HepG2 (cell line): ENCODE data around the gene SAMD4A. TPM values are rescaled to one million over a fixed set of nuclear protein-coding genes. Genes with fewer than 3 reads are reported as not detected.

Source experiments
- ATAC-seq: fragments of 200-7000 bp; cut with Tn5 transposase; 3 replicates; pipeline ENCODE4 v1.9.1; 2020; ENCODE audit warnings: mild to moderate bottlenecking, moderate library complexity
- BruUV-seq: library from RNA; stranded (reverse); fragments of 400-500 nt; replicated peaks from 2 replicates; lab custom pipeline; 2021; lab: Mats Ljungman, UMichigan
- CTCF ChIA-PET: fragments of 300-600 bp; formaldehyde crosslinking; extraction: SDS; loops from one replicate; lab custom pipeline; 2021; ENCODE audit warnings: low total read pairs, inconsistent platforms, low intra/inter-chr PET ratio; lab: Yijun Ruan, JAX
- POLR2A ChIA-PET: fragments of 350-600 bp; sonication (Branson Sonifier 250); formaldehyde crosslinking; loops from one replicate; lab custom pipeline; 2020; ENCODE audit warnings: antibody characterized with exemption, inconsistent platforms; lab: Yijun Ruan, JAX
- DNase-seq: peaks from one replicate; pipeline ENCODE4 v3.0.0-alpha.2; 2015; ENCODE audit warnings: low spot score
- FAIRE-seq: peaks from 3 replicates; lab custom pipeline; 2011; peaks lifted over from hg19 to GRCh38; lab: Jason Lieb, UNC
- H2AFZ ChIP-seq: one replicate; pipeline ENCODE4 v1.6.1; 2011; ENCODE audit warnings: low read length, inconsistent platforms
- H3K27ac ChIP-seq: fragments of 300-600 bp; 3 replicates; pipeline ENCODE4 v1.8.0; 2011; ENCODE audit warnings: mixed run types, mild to moderate bottlenecking, mixed read lengths, low read length, inconsistent platforms; ENCODE audit not compliant: insufficient read depth; ENCODE audit errors: extremely low read length
- H3K27me3 ChIP-seq, 2 experiments: fragments of 200-600 bp in 1 of 2; 2 replicates in 1 of 2; 3 replicates in 1 of 2; pipeline versions ENCODE4 v1.6.0 to v1.8.0; 2011; ENCODE audit warnings: low read length in 2 of 2, mild to moderate bottlenecking in 2 of 2, moderate library complexity in 2 of 2, inconsistent platforms in 1 of 2; ENCODE audit not compliant: insufficient read depth in 2 of 2, control insufficient read depth in 1 of 2
- H3K36me3 ChIP-seq, 2 experiments: fragments of 200-600 bp in 1 of 2; replicated peaks in 1 of 2; 2 replicates in 1 of 2; 3 replicates in 1 of 2; pipeline versions ENCODE4 v1.5.1 to v1.8.0; 2011; ENCODE audit warnings: low read length in 2 of 2, inconsistent platforms in 1 of 2; ENCODE audit not compliant: insufficient read depth in 2 of 2, control insufficient read depth in 1 of 2
- H3K4me1 ChIP-seq: 2 replicates; pipeline ENCODE4 v1.5.1; 2012; ENCODE audit warnings: low read length, inconsistent platforms; ENCODE audit not compliant: insufficient read depth
- H3K4me2 ChIP-seq: 2 replicates; pipeline ENCODE4 v1.6.0; 2011; ENCODE audit warnings: low read depth, low read length, inconsistent platforms
- H3K4me3 ChIP-seq, 3 experiments: fragments of 200-600 bp in 1 of 3; sonication (generic), shearing (Covaris generic) in 1 of 3; replicated peaks in 1 of 3; 2 replicates each; pipeline ENCODE4 v1.5.1; 2011 to 2016; ENCODE audit warnings: low read length in 3 of 3, inconsistent platforms in 2 of 3, low read depth in 2 of 3, mild to moderate bottlenecking in 2 of 3, control low read depth in 1 of 3, mixed read lengths in 1 of 3; ENCODE audit not compliant: insufficient read depth in 1 of 3
- H3K79me2 ChIP-seq: one replicate; pipeline ENCODE4 v1.6.1; 2011; ENCODE audit warnings: low read length, inconsistent platforms; ENCODE audit not compliant: insufficient read depth
- H3K9ac ChIP-seq: 2 replicates; pipeline ENCODE4 v1.6.0; 2011; ENCODE audit warnings: mild to moderate bottlenecking, low read depth, low read length, inconsistent platforms; ENCODE audit not compliant: insufficient read depth
- H3K9me3 ChIP-seq: 2 replicates; pipeline ENCODE4 v1.5.1; 2012; ENCODE audit warnings: mild to moderate bottlenecking, low read length
- H4K20me1 ChIP-seq: 2 replicates; pipeline ENCODE4 v1.6.0; 2011; ENCODE audit warnings: inconsistent platforms, mild to moderate bottlenecking, low read length, moderate library complexity; ENCODE audit not compliant: insufficient read depth
- HMGA1 ChIP-seq: sonication (generic); formaldehyde crosslinking; conservative IDR thresholded peaks from 2 replicates; pipeline ENCODE4 v1.4.0; 2020; ENCODE audit warnings: missing genetic modification reagents
- NR2C2 ChIP-seq: sonication (generic); formaldehyde crosslinking; IDR thresholded peaks from 2 replicates; pipeline ENCODE4 v1.4.0; 2020; ENCODE audit warnings: missing genetic modification reagents, mild to moderate bottlenecking, moderate library complexity, borderline replicate concordance
- PCBP2 ChIP-seq: fragments of 200-400 bp; formaldehyde crosslinking; optimal IDR thresholded peaks from 2 replicates; pipeline ENCODE3; 2018; ENCODE audit warnings: low read length, low read depth; ENCODE audit not compliant: poor library complexity, severe bottlenecking
- RXRB ChIP-seq: IDR thresholded peaks from 2 replicates; pipeline ENCODE4 v1.6.1; 2016; ENCODE audit warnings: borderline replicate concordance, missing genetic modification reagents, missing compliant biosample characterization
- ZBTB33 ChIP-seq: sonication (generic); formaldehyde crosslinking; IDR thresholded peaks from 2 replicates; pipeline ENCODE4 v1.4.0; 2020; ENCODE audit warnings: missing genetic modification reagents
- WGBS: methylation state at CpG from one replicate; pipeline ENCODE4 v1.1.6; 2017; ENCODE audit warnings: low lambda C conversion rate; 5-methylcytosine and 5-hydroxymethylcytosine counted together
- in situ Hi-C: cut with HindIII; loops from 2 replicates; pipeline ENCODE4 v1.10.0; 2017; ENCODE audit warnings: low pct_unique_long_range_greater_than_20kb; ENCODE audit not compliant: extremely low pct_ligation_motif_present
- intact Hi-C: fragments of 100-400 bp; cut with micrococcal nuclease; formaldehyde crosslinking; loops from one replicate; pipeline ENCODE4 v1.10.0; 2022; ENCODE audit not compliant: unreplicated experiment
- polyA plus RNA-seq, 8 experiments: library from polyadenylated mRNA; depleted of rRNA in 3 of 8; stranded (reverse) in 7 of 8; unstranded in 1 of 8; fragments of >200 nt; fragmentation: Illumina TruSeq in 4 of 8; extraction: Trizol in 4 of 8; gene quantifications; 2 replicates each; pipeline versions ENCODE4 v1.2.1 to v1.2.3, GENCODE V29; 2011 to 2016; ENCODE audit warnings: low read depth in 4 of 8, missing spikeins in 1 of 8, mixed read lengths in 1 of 8; ENCODE audit not compliant: insufficient read depth in 1 of 8
- total RNA-seq, 5 experiments: library from RNA; depleted of rRNA; stranded (reverse); fragments of >200 nt; fragmentation: Illumina TruSeq; extraction: Trizol; gene quantifications; 2 replicates each; pipeline ENCODE4 v1.2.3, GENCODE V29; 2016; ENCODE audit warnings: low read depth in 1 of 5

SAMD4A gene
- total and polyA plus RNA-seq, 2 of the 13 experiments (the other 11 are each of a cell fraction or from before 2014, with no cell fraction given), result 11.8 to 13.0 TPM

GRCh38 chr14:54789781-54790480 is 223.0 kb downstream of the SAMD4A start:
- intact Hi-C loops (no loop called here), in situ Hi-C loops (no loop called here)
- Histone ChIP-seq H4K20me1 (no peaks in the 10 kb centered on the region), H3K9me3 (peaks cover 2% of the 10 kb centered on the region; the same call in 1 of the 2 replicates), H3K4me3 (no peak overlapping the region), H3K4me1 (peaks cover 10% of the 10 kb centered on the region; the same call in 1 of the 2 replicates), H3K4me2 (no peak overlapping the region), H3K79me2 (no peaks in the 10 kb centered on the region), H3K36me3 (peaks cover 34 to 62% of the 10 kb centered on the region in 2 experiments), H3K27me3 (no peaks in the 10 kb centered on the region), H2AFZ (no peak overlapping the region), H3K27ac (no peak overlapping the region), H3K9ac (no peak overlapping the region)
- ChIA-PET POLR2A (no interaction called here), CTCF (no interaction called here)
- ATAC-seq, result no peak
- WGBS, result 97% methylated on average over 12 of the region's 12 CpGs
- BruUV-seq, result no TSS peak
- FAIRE-seq, result no peak
- DNase-seq, result no peak
- peak; percentile 76 for TF ChIP-seq ZBTB33 (CRISPR knock-in tag)
- no peak for TF ChIP-seq HMGA1 (CRISPR knock-in tag)
- TF ChIP-seq RXRB (CRISPR knock-in tag), result no peak

GRCh38 chr14:54791001-54791400 is 224.1 kb downstream of the SAMD4A start:
- Histone ChIP-seq H3K4me3 (no peak overlapping the region), H3K36me3 (peaks cover 27 to 51% of the 10 kb centered on the region in 2 experiments), H3K9me3 (peaks cover 9% of the 10 kb centered on the region; the same call in 1 of the 2 replicates), H3K27ac (no peak overlapping the region), H3K9ac (no peak overlapping the region), H2AFZ (no peak overlapping the region), H3K4me2 (no peak overlapping the region), H3K27me3 (no peaks in the 10 kb centered on the region), H4K20me1 (no peaks in the 10 kb centered on the region), H3K79me2 (no peaks in the 10 kb centered on the region), H3K4me1 (peaks cover 17% of the 10 kb centered on the region)
- no peak for ATAC-seq
- in situ Hi-C loops, result no loop called here
- 87% methylated on average over 4 of the region's 4 CpGs for WGBS
- no peak for DNase-seq
- no peak for FAIRE-seq
- CTCF ChIA-PET, result no interaction called here
- TF ChIP-seq PCBP2 (no peak), NR2C2 (CRISPR knock-in tag) (peak; percentile 39; the same call in 1 of the 2 replicates)
- POLR2A ChIA-PET, result no interaction called here
- BruUV-seq, result no TSS peak
- intact Hi-C loops, result no loop called here
